ENCODE measurements around the gene MRPL40. TPM values are rescaled to one million over a fixed set of nuclear protein-coding genes. Genes with fewer than 3 reads are reported as not detected.

Gene MRPL40
- 24.0 and 24.3 TPM in 2 replicates for total RNA-seq

DNA sequence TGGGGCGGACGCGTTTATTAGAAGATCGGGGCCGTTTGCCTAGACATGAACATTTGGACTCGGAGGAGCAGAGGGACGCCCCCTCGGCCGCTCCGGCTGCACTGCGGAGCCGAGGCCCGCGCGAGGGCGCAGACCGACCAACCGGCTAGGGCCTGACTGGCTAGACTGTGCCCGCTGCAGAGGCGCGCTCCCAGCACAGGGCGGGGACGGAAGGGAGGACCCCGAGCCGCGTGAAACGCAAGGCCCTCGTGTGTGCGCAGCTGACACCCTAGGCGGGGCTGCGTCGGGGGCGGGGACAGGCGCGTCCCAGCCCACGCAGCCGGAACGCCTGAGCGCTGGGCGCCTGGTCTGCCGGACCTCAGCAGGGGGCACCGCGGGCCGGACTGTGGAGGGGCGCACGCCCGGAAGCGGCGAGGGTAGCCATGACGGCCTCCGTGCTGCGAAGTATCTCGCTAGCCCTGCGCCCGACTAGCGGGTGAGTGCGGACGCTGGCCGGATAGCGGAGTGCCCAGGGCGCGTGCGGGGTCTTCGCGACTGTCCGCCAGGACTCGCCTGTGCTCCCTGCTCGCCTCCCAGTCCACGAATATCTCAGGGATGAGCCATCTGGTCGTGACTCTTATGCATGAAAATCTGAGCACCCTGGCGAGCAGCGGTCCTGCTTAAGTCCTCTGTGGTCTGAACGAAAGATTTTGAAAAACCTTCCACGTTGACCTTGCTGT, at the start of gene MRPL40:
Gene MRPL40, plus strand, starts transcription at position 413 of the 719 bp plus-strand sequence. Its CDS starts 10 bp downstream, at position 423.
- Mint-ChIP-seq H3K4me1 (peaks cover 59% of the 10 kb centered on the region), H3K36me3 (ENCODE audit: low read depth) (peaks cover 27% of the 10 kb centered on the region), H3K9me3 (no peaks in the 10 kb centered on the region), H3K27me3 (no peaks in the 10 kb centered on the region), H3K27ac (peak within 1 kb of the TSS; percentile 91), H3K4me3 (peak within 1 kb of the TSS; percentile 90)
- intact Hi-C loops (cut with micrococcal nuclease) = loop anchor here (1.0 to 5.0 kb wide), 9 partner anchors 15 to 700 kb away; partner anchors contain the start of genes C22orf39, CDC45, CLTCL1 and DGCR2
- ATAC-seq (ENCODE audit: low read depth) (peak; percentile 87), DNase-seq (peak; percentile 83)
- ChIA-PET CTCF (interaction anchor here (0.7 kb wide), 1 partner anchor 15 kb away, joined by 4 read pairs; the partner anchor contains the start of gene C22orf39), POLR2A (interaction anchor here (0.6 to 5.3 kb wide), 17 partner anchors 10 to 288 kb away, joined by 3 to 92 read pairs (median 7); partner anchors contain the start of genes C22orf39, CDC45, CLTCL1 and ESS2)
- TF ChIP-seq, protein P1, sequence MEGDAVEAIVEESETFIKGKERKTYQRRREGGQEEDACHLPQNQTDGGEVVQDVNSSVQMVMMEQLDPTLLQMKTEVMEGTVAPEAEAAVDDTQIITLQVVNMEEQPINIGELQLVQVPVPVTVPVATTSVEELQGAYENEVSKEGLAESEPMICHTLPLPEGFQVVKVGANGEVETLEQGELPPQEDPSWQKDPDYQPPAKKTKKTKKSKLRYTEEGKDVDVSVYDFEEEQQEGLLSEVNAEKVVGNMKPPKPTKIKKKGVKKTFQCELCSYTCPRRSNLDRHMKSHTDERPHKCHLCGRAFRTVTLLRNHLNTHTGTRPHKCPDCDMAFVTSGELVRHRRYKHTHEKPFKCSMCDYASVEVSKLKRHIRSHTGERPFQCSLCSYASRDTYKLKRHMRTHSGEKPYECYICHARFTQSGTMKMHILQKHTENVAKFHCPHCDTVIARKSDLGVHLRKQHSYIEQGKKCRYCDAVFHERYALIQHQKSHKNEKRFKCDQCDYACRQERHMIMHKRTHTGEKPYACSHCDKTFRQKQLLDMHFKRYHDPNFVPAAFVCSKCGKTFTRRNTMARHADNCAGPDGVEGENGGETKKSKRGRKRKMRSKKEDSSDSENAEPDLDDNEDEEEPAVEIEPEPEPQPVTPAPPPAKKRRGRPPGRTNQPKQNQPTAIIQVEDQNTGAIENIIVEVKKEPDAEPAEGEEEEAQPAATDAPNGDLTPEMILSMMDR (IDR thresholded peaks at IDR 0.05) = no peak

DNA sequence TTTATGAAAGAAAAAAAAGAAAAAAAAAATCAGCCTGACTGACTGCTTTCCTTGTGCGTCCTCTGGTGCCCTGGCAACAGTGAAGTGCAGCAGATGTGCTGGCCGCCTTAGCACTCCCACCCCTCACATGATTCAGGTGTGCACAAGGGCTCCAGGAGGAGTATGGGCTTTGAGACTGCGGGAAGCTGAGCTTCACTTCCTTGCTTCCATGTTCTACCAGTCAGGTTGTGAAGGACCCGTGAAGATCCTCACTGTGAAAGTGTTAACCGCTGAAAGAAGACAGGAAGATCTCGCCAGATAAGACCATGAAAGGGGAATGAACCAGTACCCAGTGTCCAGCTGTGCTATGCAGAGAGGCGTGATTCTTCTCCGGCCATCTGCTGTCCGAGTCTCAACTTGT, 49.1 kb upstream of the MRPL40 start:
- no peaks in the 10 kb centered on the region for H3K4me1 Mint-ChIP-seq
- CTCF ChIA-PET = no interaction called here
- TF ChIP-seq, protein P1 (IDR thresholded peaks at IDR 0.05) = no peak
- H3K9me3 Mint-ChIP-seq = no peaks in the 10 kb centered on the region
- intact Hi-C loops (cut with micrococcal nuclease) = no loop called here
- no peaks in the 10 kb centered on the region for H3K27me3 Mint-ChIP-seq
- H3K27ac Mint-ChIP-seq = no peak overlapping the region
- DNase-seq (no peak), ATAC-seq (ENCODE audit: low read depth) (no peak)
- peaks cover 71% of the 10 kb centered on the region for H3K36me3 Mint-ChIP-seq (ENCODE audit: low read depth)
- POLR2A ChIA-PET = no interaction called here
- no peak overlapping the region for H3K4me3 Mint-ChIP-seq

DNA sequence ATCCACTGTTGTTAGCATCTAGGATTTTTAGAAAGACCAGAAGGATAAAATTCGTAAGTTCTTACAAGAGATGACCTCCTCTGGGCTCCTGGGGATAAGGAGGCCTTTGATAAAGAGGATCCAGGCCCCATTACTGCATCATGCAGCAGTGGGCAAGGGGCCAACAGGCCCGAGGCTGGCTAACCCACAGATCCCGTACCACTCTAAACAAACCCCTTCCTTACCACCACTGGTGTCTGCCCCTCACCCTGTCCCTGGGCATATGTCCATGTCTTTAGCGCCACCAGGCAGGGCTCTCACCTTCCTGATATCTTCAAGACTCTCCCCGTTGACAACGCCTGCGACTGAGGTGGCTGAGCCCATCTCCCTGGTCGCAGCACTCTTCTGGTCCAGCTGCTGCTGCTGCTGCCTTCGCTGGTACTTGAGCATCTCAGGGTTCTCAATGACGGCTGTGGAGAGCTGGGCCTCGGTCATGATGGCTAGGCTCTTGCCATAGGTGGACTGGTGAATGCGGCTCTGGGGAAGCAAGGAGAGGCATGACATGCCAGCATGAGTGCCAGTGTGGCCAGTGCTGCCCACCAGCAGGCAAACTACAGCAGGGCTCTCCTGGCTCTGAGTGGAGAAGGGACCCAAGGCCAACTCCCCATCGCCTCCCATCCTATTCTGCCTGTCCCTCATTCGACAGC, 47.0 kb upstream of the MRPL40 start:
- Mint-ChIP-seq H3K9me3 (no peaks in the 10 kb centered on the region), H3K4me3 (no peak overlapping the region), H3K27ac (no peak overlapping the region), H3K36me3 (ENCODE audit: low read depth) (peaks cover 84% of the 10 kb centered on the region), H3K27me3 (no peaks in the 10 kb centered on the region), H3K4me1 (no peaks in the 10 kb centered on the region)
- ChIA-PET CTCF (no interaction called here), POLR2A (no interaction called here)
- TF ChIP-seq, protein P1 (IDR thresholded peaks at IDR 0.05) = no peak
- intact Hi-C loops (cut with micrococcal nuclease) = no loop called here
- no peak for ATAC-seq (ENCODE audit: low read depth)
- no peak for DNase-seq

DNA sequence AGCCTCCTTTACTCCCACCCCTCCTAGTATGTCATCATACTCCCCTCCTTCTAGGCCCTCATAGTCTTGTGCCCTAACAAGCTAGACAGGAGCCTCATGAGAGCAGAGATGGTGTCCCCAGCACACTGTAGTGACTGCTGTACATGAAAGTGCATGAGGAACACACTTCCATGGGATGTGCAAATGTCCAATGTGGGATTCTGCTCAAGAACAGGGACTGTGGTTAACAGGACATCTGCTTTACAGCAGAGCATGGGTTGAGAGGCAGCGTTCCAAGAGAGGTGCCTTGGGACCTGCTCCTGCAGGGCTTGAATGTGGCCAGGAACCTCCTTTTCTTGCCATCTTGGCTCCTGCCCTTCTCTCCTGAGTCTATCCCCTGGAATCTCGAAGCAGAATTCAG, 46.1 kb upstream of the MRPL40 start:
- Mint-ChIP-seq H3K36me3 (ENCODE audit: low read depth) (peaks cover 85% of the 10 kb centered on the region), H3K27ac (no peak overlapping the region), H3K4me3 (no peak overlapping the region), H3K9me3 (no peaks in the 10 kb centered on the region), H3K27me3 (no peaks in the 10 kb centered on the region), H3K4me1 (no peaks in the 10 kb centered on the region)
- ATAC-seq (ENCODE audit: low read depth) (no peak), DNase-seq (no peak)
- TF ChIP-seq, protein P1 (IDR thresholded peaks at IDR 0.05) = no peak
- ChIA-PET CTCF (no interaction called here), POLR2A (no interaction called here)
- intact Hi-C loops (cut with micrococcal nuclease) = no loop called here

DNA sequence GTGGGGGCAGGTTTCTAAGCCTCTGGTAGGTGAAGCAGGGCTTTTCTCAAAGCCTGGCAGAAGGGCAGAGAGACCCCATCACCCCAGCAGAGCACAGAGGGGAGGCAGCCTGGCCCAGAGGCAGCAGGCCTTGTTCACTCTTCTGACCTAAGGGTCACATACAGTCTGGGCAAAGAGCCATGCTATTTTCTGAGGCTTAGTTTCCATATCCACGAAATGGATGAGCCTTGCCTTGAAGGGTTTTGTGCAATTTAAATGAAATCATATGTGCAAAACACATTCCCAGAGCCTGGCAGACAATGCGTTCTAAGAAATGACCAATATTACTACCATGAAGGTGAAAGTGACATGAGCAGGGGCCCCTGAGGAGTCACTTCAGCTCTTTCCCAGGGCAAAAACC, 45.3 kb upstream of the MRPL40 start:
- no peak overlapping the region for H3K27ac Mint-ChIP-seq
- ChIA-PET POLR2A (no interaction called here), CTCF (no interaction called here)

More for the DNA sequence above, 45.3 kb upstream of the MRPL40 start:
- H3K36me3 Mint-ChIP-seq (ENCODE audit: low read depth) = peaks cover 85% of the 10 kb centered on the region
- TF ChIP-seq, protein P1 (IDR thresholded peaks at IDR 0.05) = no peak
- DNase-seq = no peak
- H3K4me3 Mint-ChIP-seq = no peak overlapping the region
- H3K4me1 Mint-ChIP-seq = no peaks in the 10 kb centered on the region
- ATAC-seq (ENCODE audit: low read depth) = no peak
- intact Hi-C loops (cut with micrococcal nuclease) = no loop called here
- H3K27me3 Mint-ChIP-seq = no peaks in the 10 kb centered on the region
- H3K9me3 Mint-ChIP-seq = no peaks in the 10 kb centered on the region

Measured in activated B cell treated with CpG ODN at 0.5 μM for 24 hours (primary cell).